ENCODE measurements around the gene CBFA2T3. TPM values are rescaled to one million over a fixed set of nuclear protein-coding genes. Genes with fewer than 3 reads are reported as not detected.
"Not testable (repeated sequence)": the region's sequence is repeated elsewhere in the genome, so short reads cannot be mapped to it uniquely, and the experiment has no call there.

The CBFA2T3 gene
- total RNA-seq, 1 experiment from 2014 or later: not detected

GRCh38 chr16:89002081-89002480, 25.1 kb upstream of the CBFA2T3 start:
- H3K27ac ChIP-seq (ENCODE audit: low read length); H3K9ac ChIP-seq (ENCODE audit: low read length); H3K27me3 ChIP-seq (ENCODE audit: low read length); H4K20me1 ChIP-seq (ENCODE audit: insufficient read depth, low read depth, low read length); H3K4me2 ChIP-seq (ENCODE audit: low read depth, low read length, poor library complexity, severe bottlenecking); H2AFZ ChIP-seq (ENCODE audit: low read length); H3K4me3 ChIP-seq (ENCODE audit: low read length); H3K9me2 ChIP-seq (replicated peaks; ENCODE audit: insufficient read depth, low read length); DNase-seq; H3K79me2 ChIP-seq (ENCODE audit: low read length); H3K4me1 ChIP-seq (ENCODE audit: low read length); H3K36me3 ChIP-seq (ENCODE audit: insufficient read depth, low read length): not testable (repeated sequence)
- peaks cover 10% of the 10 kb centered on the region for H3K9me3 ChIP-seq (ENCODE audit: low read length)

- DNase-seq: no peak
- Histone ChIP-seq H2AFZ (ENCODE audit: low read length) (no peak overlapping the region), H3K4me2 (ENCODE audit: low read depth, low read length, poor library complexity, severe bottlenecking) (no peak overlapping the region), H3K4me3 (ENCODE audit: low read length) (no peak overlapping the region), H3K79me2 (ENCODE audit: low read length) (no peaks in the 10 kb centered on the region), H3K9me3 (ENCODE audit: low read length) (peaks cover 10% of the 10 kb centered on the region), H3K9ac (ENCODE audit: low read length) (no peak overlapping the region), H3K4me1 (ENCODE audit: low read length) (no peaks in the 10 kb centered on the region; the same call in 1 of the 2 replicates), H3K9me2 (replicated peaks; ENCODE audit: insufficient read depth, low read length) (no peaks in the 10 kb centered on the region), H3K27me3 (ENCODE audit: low read length) (no peaks in the 10 kb centered on the region), H3K36me3 (ENCODE audit: insufficient read depth, low read length) (no peaks in the 10 kb centered on the region), H3K27ac (ENCODE audit: low read length) (no peak overlapping the region), H4K20me1 (ENCODE audit: insufficient read depth, low read depth, low read length) (no peaks in the 10 kb centered on the region)
Measured at GRCh38 chr16:89001117-89002027, 24.4 kb upstream of the CBFA2T3 start.

GRCh38 chr16:89000207-89000959, 23.4 kb upstream of the CBFA2T3 start:
- Histone ChIP-seq H3K79me2 (ENCODE audit: low read length) (no peaks in the 10 kb centered on the region), H2AFZ (ENCODE audit: low read length) (no peak overlapping the region), H3K9me2 (replicated peaks; ENCODE audit: insufficient read depth, low read length) (no peaks in the 10 kb centered on the region), H3K9me3 (ENCODE audit: low read length) (peaks cover 10% of the 10 kb centered on the region), H3K36me3 (ENCODE audit: insufficient read depth, low read length) (no peaks in the 10 kb centered on the region), H3K4me1 (ENCODE audit: low read length) (no peaks in the 10 kb centered on the region; the same call in 1 of the 2 replicates), H3K4me3 (ENCODE audit: low read length) (no peak overlapping the region), H4K20me1 (ENCODE audit: insufficient read depth, low read depth, low read length) (no peaks in the 10 kb centered on the region), H3K27ac (ENCODE audit: low read length) (no peak overlapping the region), H3K4me2 (ENCODE audit: low read depth, low read length, poor library complexity, severe bottlenecking) (no peak overlapping the region), H3K9ac (ENCODE audit: low read length) (no peak overlapping the region), H3K27me3 (ENCODE audit: low read length) (no peaks in the 10 kb centered on the region)
- DNase-seq: no peak

DNA sequence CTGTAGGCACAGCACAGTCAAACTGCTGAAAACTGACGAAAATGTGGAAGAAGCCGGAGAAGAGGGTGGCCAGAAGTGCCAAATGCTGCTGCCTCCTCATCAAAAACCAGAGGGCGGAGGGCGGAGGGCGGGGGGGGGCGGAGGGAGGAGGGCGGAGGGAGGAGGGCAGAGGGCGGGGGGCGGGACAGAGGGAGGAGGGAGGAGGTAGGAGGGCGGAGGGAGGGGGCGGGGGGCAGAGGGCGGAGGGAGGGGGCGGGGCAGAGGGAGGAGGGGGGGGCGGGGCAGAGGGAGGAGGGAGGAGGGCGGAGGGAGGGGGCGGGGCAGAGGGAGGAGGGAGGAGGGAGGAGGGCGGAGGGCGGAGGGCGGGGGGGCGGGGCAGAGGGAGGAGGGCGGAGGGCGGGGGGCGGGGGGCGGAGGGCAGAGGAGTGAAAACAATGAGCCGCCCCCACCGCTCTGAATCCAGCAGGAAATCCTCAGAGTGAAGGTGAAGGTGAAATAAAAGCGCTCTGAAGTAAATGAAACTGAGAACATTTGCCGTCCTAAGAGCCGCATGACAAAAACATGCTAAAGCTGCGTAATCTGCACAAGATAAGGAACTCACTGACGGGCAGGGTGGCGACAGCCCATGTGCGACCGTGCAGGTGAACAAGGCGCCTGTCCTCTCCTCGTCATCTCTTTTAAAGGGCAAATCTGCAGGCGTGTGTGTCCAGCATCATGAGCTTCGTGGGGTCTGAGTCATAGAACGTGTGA, 22.6 kb upstream of the CBFA2T3 start:
- no peak overlapping the region for H2AFZ ChIP-seq (ENCODE audit: low read length)
- H3K36me3 ChIP-seq (ENCODE audit: insufficient read depth, low read length): no peaks in the 10 kb centered on the region
- H3K79me2 ChIP-seq (ENCODE audit: low read length): no peaks in the 10 kb centered on the region
- no peak overlapping the region for H3K27ac ChIP-seq (ENCODE audit: low read length)
- no peaks in the 10 kb centered on the region; the same call in 1 of the 2 replicates for H3K4me1 ChIP-seq (ENCODE audit: low read length)
- peaks cover 10% of the 10 kb centered on the region for H3K9me3 ChIP-seq (ENCODE audit: low read length)
- no peak overlapping the region for H3K4me2 ChIP-seq (ENCODE audit: low read depth, low read length, poor library complexity, severe bottlenecking)
- no peaks in the 10 kb centered on the region for H3K27me3 ChIP-seq (ENCODE audit: low read length)
- no peaks in the 10 kb centered on the region for H4K20me1 ChIP-seq (ENCODE audit: insufficient read depth, low read depth, low read length)
- H3K9me2 ChIP-seq (replicated peaks; ENCODE audit: insufficient read depth, low read length): no peaks in the 10 kb centered on the region
- H3K9ac ChIP-seq (ENCODE audit: low read length): no peak overlapping the region
- H3K4me3 ChIP-seq (ENCODE audit: low read length): no peak overlapping the region
- no peak for DNase-seq

GRCh38 chr16:88995746-88996535, 18.9 kb upstream of the CBFA2T3 start:
- Histone ChIP-seq H3K27ac (ENCODE audit: low read length) (no peak overlapping the region), H3K4me3 (ENCODE audit: low read length) (no peak overlapping the region), H3K4me2 (ENCODE audit: low read depth, low read length, poor library complexity, severe bottlenecking) (no peak overlapping the region), H3K9ac (ENCODE audit: low read length) (no peak overlapping the region), H4K20me1 (ENCODE audit: insufficient read depth, low read depth, low read length) (no peaks in the 10 kb centered on the region), H2AFZ (ENCODE audit: low read length) (no peak overlapping the region), H3K79me2 (ENCODE audit: low read length) (no peaks in the 10 kb centered on the region), H3K9me3 (ENCODE audit: low read length) (peaks cover 10% of the 10 kb centered on the region), H3K9me2 (replicated peaks; ENCODE audit: insufficient read depth, low read length) (no peaks in the 10 kb centered on the region), H3K36me3 (ENCODE audit: insufficient read depth, low read length) (no peaks in the 10 kb centered on the region), H3K4me1 (ENCODE audit: low read length) (no peaks in the 10 kb centered on the region), H3K27me3 (ENCODE audit: low read length) (no peaks in the 10 kb centered on the region)
- DNase-seq: no peak

- no peak overlapping the region for H3K4me3 ChIP-seq (ENCODE audit: low read length)
- H2AFZ ChIP-seq (ENCODE audit: low read length): no peak overlapping the region
- no peak overlapping the region for H3K9ac ChIP-seq (ENCODE audit: low read length)
- H3K27ac ChIP-seq (ENCODE audit: low read length): no peak overlapping the region
- no peaks in the 10 kb centered on the region for H3K4me1 ChIP-seq (ENCODE audit: low read length)
- H4K20me1 ChIP-seq (ENCODE audit: insufficient read depth, low read depth, low read length): no peaks in the 10 kb centered on the region
- H3K9me3 ChIP-seq (ENCODE audit: low read length): peaks cover 10% of the 10 kb centered on the region
- no peak overlapping the region for H3K4me2 ChIP-seq (ENCODE audit: low read depth, low read length, poor library complexity, severe bottlenecking)
- no peaks in the 10 kb centered on the region for H3K27me3 ChIP-seq (ENCODE audit: low read length)
- no peaks in the 10 kb centered on the region for H3K36me3 ChIP-seq (ENCODE audit: insufficient read depth, low read length)
- no peaks in the 10 kb centered on the region for H3K9me2 ChIP-seq (replicated peaks; ENCODE audit: insufficient read depth, low read length)
- no peaks in the 10 kb centered on the region for H3K79me2 ChIP-seq (ENCODE audit: low read length)
- DNase-seq: no peak
Measured at GRCh38 chr16:88995194-88995593, 18.2 kb upstream of the CBFA2T3 start.

- H3K9me2 ChIP-seq (replicated peaks; ENCODE audit: insufficient read depth, low read length): no peaks in the 10 kb centered on the region
- H3K79me2 ChIP-seq (ENCODE audit: low read length): no peaks in the 10 kb centered on the region
- no peaks in the 10 kb centered on the region for H3K4me1 ChIP-seq (ENCODE audit: low read length)
- H3K27ac ChIP-seq (ENCODE audit: low read length): no peak overlapping the region
- H3K36me3 ChIP-seq (ENCODE audit: insufficient read depth, low read length): no peaks in the 10 kb centered on the region
- H3K27me3 ChIP-seq (ENCODE audit: low read length): no peaks in the 10 kb centered on the region
- no peak for DNase-seq
- H3K4me2 ChIP-seq (ENCODE audit: low read depth, low read length, poor library complexity, severe bottlenecking): no peak overlapping the region
- H3K4me3 ChIP-seq (ENCODE audit: low read length): no peak overlapping the region
- H3K9ac ChIP-seq (ENCODE audit: low read length): no peak overlapping the region
- peaks cover 10% of the 10 kb centered on the region for H3K9me3 ChIP-seq (ENCODE audit: low read length)
- no peak overlapping the region for H2AFZ ChIP-seq (ENCODE audit: low read length)
- H4K20me1 ChIP-seq (ENCODE audit: insufficient read depth, low read depth, low read length): no peaks in the 10 kb centered on the region
Measured at GRCh38 chr16:88994695-88995094, 17.7 kb upstream of the CBFA2T3 start.
